Measurements from ENCODE around the gene ZNF746. TPM values are rescaled to one million over a fixed set of nuclear protein-coding genes. Genes with fewer than 3 reads are reported as not detected.
A peak's percentile ranks its signal among the peaks of the same experiment; 100 is the strongest.

Gene ZNF746
- total and polyA plus RNA-seq, 9 of the 15 experiments (the other 6 are each of a cell fraction or from before 2014, with no cell fraction given): 1.7 to 31.6 (median 13.3) TPM

DNA sequence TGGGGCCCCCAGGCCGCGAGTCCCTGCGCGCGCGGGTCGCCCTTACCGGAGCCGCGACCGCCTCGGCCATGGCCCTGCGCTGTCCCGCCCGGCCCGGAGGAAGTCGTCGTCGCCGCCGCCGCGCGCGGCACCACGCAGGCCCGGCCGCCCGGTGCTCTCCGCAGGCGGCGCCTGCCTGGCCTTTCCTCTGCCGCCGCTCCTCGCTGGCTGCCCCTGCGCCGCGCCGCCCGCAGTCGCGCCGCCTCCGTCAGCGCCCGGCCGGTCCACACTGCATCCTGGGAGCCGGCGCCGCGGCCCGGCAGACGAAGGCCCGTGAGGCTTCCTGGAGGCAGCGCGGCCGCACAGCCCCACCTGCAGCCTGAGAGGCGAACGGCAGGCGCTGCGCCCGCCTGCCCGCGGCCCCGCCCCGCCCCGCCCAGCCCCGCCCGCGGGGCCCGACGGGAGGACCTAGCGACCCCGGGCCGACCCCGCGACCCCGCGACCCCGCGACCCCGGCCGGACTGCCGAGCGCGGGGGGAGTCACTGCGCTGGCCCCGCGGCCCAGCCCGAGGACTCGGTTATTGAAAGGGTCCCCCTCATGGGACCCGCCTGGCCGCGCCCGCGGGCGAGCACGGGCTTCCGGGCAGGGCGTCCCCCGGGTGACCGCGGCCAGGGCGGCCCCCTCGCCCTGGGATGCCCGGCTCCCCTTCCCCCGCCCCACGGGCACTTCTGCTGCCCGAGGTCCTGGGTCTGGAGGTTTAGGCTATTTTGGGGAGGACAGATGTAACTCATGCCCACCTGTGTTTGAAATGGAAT lies at the start of gene ZNF746 (continued):
- TF ChIP-seq ZC3H11A (IDR thresholded peaks at IDR 0.05; ENCODE audit: low read depth, low read length) (no peak), ZNF23 (CRISPR knock-in tag; IDR thresholded peaks at IDR 0.05) (no peak), ZNF41 (CRISPR knock-in tag; conservative IDR thresholded peaks at IDR 0.05) (no peak), ZNF311 (CRISPR knock-in tag; IDR thresholded peaks at IDR 0.05) (no peak), MAZ (CRISPR knock-in tag; conservative IDR thresholded peaks at IDR 0.05 in 1 of 2, IDR thresholded peaks at IDR 0.05 in 1 of 2) (peak; percentile 86 to 92), PTBP1 (IDR thresholded peaks at IDR 0.05; ENCODE audit: low read depth, low read length) (peak; percentile 89; the same call in 1 of the 2 replicates), ZNF785 (CRISPR knock-in tag; IDR thresholded peaks at IDR 0.05) (no peak), SIN3B (IDR thresholded peaks at IDR 0.05; ENCODE audit: low read depth) (peak; percentile 88), BCL6 (CRISPR knock-in tag; IDR thresholded peaks at IDR 0.05) (no peak), KLF6 (CRISPR knock-in tag; IDR thresholded peaks at IDR 0.05; ENCODE audit: borderline replicate concordance) (no peak), CBX1 (IDR thresholded peaks at IDR 0.05; ENCODE audit: low read depth) (peak; percentile 33; the same call in 1 of the 2 replicates), ZNF324 (CRISPR knock-in tag; IDR thresholded peaks at IDR 0.05) (no peak), NEUROD1 (IDR thresholded peaks at IDR 0.05; ENCODE audit: borderline replicate concordance, low read depth, low read length, partially characterized antibody) (no peak), RAD21 (CRISPR knock-in tag; conservative IDR thresholded peaks at IDR 0.05 in 1 of 2, IDR thresholded peaks at IDR 0.05 in 1 of 2) (peak; percentile 77 to 83), DMBX1 (CRISPR knock-in tag; IDR thresholded peaks at IDR 0.05; ENCODE audit: borderline replicate concordance) (peak; percentile 26), ZNF165 (CRISPR knock-in tag; IDR thresholded peaks at IDR 0.05; ENCODE audit: borderline replicate concordance) (no peak), HNRNPK (IDR thresholded peaks at IDR 0.05; ENCODE audit: low read depth, low read length, poor library complexity, severe bottlenecking) (no peak), SAFB2 (IDR thresholded peaks at IDR 0.05; ENCODE audit: borderline replicate concordance, low read depth, low read length, severe bottlenecking) (no peak), MAFK (IDR thresholded peaks at IDR 0.05; ENCODE audit: low read length) (no peak), ELF2 (CRISPR knock-in tag; IDR thresholded peaks at IDR 0.05) (0 out of 2 replicates have a peak, but pooled peaks have one; percentile 20), STAT5B (CRISPR knock-in tag; IDR thresholded peaks at IDR 0.05) (no peak), ZSCAN29 (IDR thresholded peaks at IDR 0.05) (no peak), SMARCB1 (IDR thresholded peaks at IDR 0.05; ENCODE audit: insufficient read length, low read depth) (no peak), BACH1 (tag; IDR thresholded peaks at IDR 0.05) (no peak)
- TF ChIP-seq, protein P1, sequence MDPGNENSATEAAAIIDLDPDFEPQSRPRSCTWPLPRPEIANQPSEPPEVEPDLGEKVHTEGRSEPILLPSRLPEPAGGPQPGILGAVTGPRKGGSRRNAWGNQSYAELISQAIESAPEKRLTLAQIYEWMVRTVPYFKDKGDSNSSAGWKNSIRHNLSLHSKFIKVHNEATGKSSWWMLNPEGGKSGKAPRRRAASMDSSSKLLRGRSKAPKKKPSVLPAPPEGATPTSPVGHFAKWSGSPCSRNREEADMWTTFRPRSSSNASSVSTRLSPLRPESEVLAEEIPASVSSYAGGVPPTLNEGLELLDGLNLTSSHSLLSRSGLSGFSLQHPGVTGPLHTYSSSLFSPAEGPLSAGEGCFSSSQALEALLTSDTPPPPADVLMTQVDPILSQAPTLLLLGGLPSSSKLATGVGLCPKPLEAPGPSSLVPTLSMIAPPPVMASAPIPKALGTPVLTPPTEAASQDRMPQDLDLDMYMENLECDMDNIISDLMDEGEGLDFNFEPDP (CRISPR knock-in tag; IDR thresholded peaks at IDR 0.05): no peak
- TF ChIP-seq, protein P2, sequence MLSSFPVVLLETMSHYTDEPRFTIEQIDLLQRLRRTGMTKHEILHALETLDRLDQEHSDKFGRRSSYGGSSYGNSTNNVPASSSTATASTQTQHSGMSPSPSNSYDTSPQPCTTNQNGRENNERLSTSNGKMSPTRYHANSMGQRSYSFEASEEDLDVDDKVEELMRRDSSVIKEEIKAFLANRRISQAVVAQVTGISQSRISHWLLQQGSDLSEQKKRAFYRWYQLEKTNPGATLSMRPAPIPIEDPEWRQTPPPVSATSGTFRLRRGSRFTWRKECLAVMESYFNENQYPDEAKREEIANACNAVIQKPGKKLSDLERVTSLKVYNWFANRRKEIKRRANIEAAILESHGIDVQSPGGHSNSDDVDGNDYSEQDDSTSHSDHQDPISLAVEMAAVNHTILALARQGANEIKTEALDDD (IDR thresholded peaks at IDR 0.05): no peak
- TF ChIP-seq, protein P3, sequence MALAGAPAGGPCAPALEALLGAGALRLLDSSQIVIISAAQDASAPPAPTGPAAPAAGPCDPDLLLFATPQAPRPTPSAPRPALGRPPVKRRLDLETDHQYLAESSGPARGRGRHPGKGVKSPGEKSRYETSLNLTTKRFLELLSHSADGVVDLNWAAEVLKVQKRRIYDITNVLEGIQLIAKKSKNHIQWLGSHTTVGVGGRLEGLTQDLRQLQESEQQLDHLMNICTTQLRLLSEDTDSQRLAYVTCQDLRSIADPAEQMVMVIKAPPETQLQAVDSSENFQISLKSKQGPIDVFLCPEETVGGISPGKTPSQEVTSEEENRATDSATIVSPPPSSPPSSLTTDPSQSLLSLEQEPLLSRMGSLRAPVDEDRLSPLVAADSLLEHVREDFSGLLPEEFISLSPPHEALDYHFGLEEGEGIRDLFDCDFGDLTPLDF (CRISPR knock-in tag; IDR thresholded peaks at IDR 0.05): peak; percentile 47; the same call in 1 of the 2 replicates

All from K562 (cell line).